ENCODE data around the gene SOX14.

Gene SOX14

GRCh38 chr3:137764001-137764433, at the start of gene SOX14:
SOX14 (plus strand) TSS chr3:137764315; CDS start chr3:137764785, 470 bp downstream.
- Mint-ChIP-seq H3K27ac (no peak within 1 kb of the TSS), H3K36me3 (no peaks in the 10 kb centered on the region), H3K4me3 (no peak within 1 kb of the TSS), H3K4me1 (peaks cover 7% of the 10 kb centered on the region), H3K9me3 (peaks cover 2% of the 10 kb centered on the region)
- ATAC-seq (no peak), DNase-seq (ENCODE audit: low spot score in 2 of 2) (no peak)

GRCh38 chr3:137714551-137714950, 49.6 kb upstream of the SOX14 start:
- no peak overlapping the region for H3K27ac Mint-ChIP-seq
- H3K4me3 Mint-ChIP-seq, result no peak overlapping the region
- no peaks in the 10 kb centered on the region for H3K36me3 Mint-ChIP-seq
- peaks cover 22% of the 10 kb centered on the region for H3K9me3 Mint-ChIP-seq
- no peaks in the 10 kb centered on the region for H3K4me1 Mint-ChIP-seq
- DNase-seq (ENCODE audit: low spot score in 2 of 2), result no peak
- no peak for ATAC-seq

GRCh38 chr3:137724240-137724639, 39.9 kb upstream of the SOX14 start:
- ATAC-seq (no peak), DNase-seq (ENCODE audit: low spot score in 2 of 2) (no peak)
- Mint-ChIP-seq H3K4me1 (no peaks in the 10 kb centered on the region), H3K36me3 (no peaks in the 10 kb centered on the region), H3K27ac (no peak overlapping the region), H3K9me3 (peaks cover 17% of the 10 kb centered on the region), H3K4me3 (no peak overlapping the region)

- DNase-seq (ENCODE audit: low spot score in 2 of 2), result no peak
- Mint-ChIP-seq H3K9me3 (peaks cover 21% of the 10 kb centered on the region), H3K4me3 (no peak overlapping the region), H3K4me1 (no peaks in the 10 kb centered on the region), H3K36me3 (no peaks in the 10 kb centered on the region), H3K27ac (no peak overlapping the region)
- no peak for ATAC-seq
These were observed 26.9 kb upstream of the SOX14 start for GRCh38 chr3:137737208-137737607.

GRCh38 chr3:137738710-137739109, 25.4 kb upstream of the SOX14 start:
- no peak overlapping the region for H3K27ac Mint-ChIP-seq
- H3K36me3 Mint-ChIP-seq, result no peaks in the 10 kb centered on the region
- H3K4me1 Mint-ChIP-seq, result no peaks in the 10 kb centered on the region
- DNase-seq (ENCODE audit: low spot score in 2 of 2) (no peak), ATAC-seq (no peak)
- H3K4me3 Mint-ChIP-seq, result no peak overlapping the region
- H3K9me3 Mint-ChIP-seq, result peaks cover 18% of the 10 kb centered on the region

- Mint-ChIP-seq H3K4me1 (no peaks in the 10 kb centered on the region), H3K27ac (no peak overlapping the region), H3K36me3 (no peaks in the 10 kb centered on the region), H3K9me3 (peaks cover 12% of the 10 kb centered on the region), H3K4me3 (no peak overlapping the region)
- no peak for DNase-seq (ENCODE audit: low spot score in 2 of 2)
- no peak for ATAC-seq
These were observed 20.5 kb upstream of the SOX14 start for GRCh38 chr3:137743608-137744007.

GRCh38 chr3:137746808-137747207, 17.3 kb upstream of the SOX14 start:
- Mint-ChIP-seq H3K27ac (no peak overlapping the region), H3K36me3 (no peaks in the 10 kb centered on the region), H3K4me3 (no peak overlapping the region), H3K9me3 (peaks cover 13% of the 10 kb centered on the region), H3K4me1 (no peaks in the 10 kb centered on the region)
- DNase-seq (ENCODE audit: low spot score in 2 of 2), result no peak
- no peak for ATAC-seq

- no peak for ATAC-seq
- DNase-seq (ENCODE audit: low spot score in 2 of 2), result no peak
- Mint-ChIP-seq H3K9me3 (peaks cover 5% of the 10 kb centered on the region), H3K27ac (no peak overlapping the region), H3K4me3 (no peak overlapping the region), H3K36me3 (no peaks in the 10 kb centered on the region), H3K4me1 (peaks cover 7% of the 10 kb centered on the region)
These were observed 4.6 kb upstream of the SOX14 start for GRCh38 chr3:137759505-137759904.

GRCh38 chr3:137760341-137761098, 3.6 kb upstream of the SOX14 start:
- Mint-ChIP-seq H3K4me3 (no peak overlapping the region), H3K36me3 (no peaks in the 10 kb centered on the region), H3K9me3 (peaks cover 5% of the 10 kb centered on the region), H3K27ac (no peak overlapping the region), H3K4me1 (peaks cover 7% of the 10 kb centered on the region)
- ATAC-seq (no peak), DNase-seq (ENCODE audit: low spot score in 2 of 2) (no peak)

- no peak overlapping the region for H3K27ac Mint-ChIP-seq
- no peak for ATAC-seq
These were observed 3.0 kb upstream of the SOX14 start for GRCh38 chr3:137761099-137761562.

GRCh38 chr3:137761563-137762503, 2.3 kb upstream of the SOX14 start:
- H3K9me3 Mint-ChIP-seq, result peaks cover 4% of the 10 kb centered on the region
- no peak overlapping the region for H3K4me3 Mint-ChIP-seq
- H3K27ac Mint-ChIP-seq, result no peak overlapping the region
- DNase-seq (ENCODE audit: low spot score in 2 of 2), result no peak
- ATAC-seq, result no peak
- H3K4me1 Mint-ChIP-seq, result peaks cover 7% of the 10 kb centered on the region
- H3K36me3 Mint-ChIP-seq, result no peaks in the 10 kb centered on the region

More at GRCh38 chr3:137761099-137761562, 3.0 kb upstream of the SOX14 start:
- peaks cover 5% of the 10 kb centered on the region for H3K9me3 Mint-ChIP-seq
- no peaks in the 10 kb centered on the region for H3K36me3 Mint-ChIP-seq
- peaks cover 7% of the 10 kb centered on the region for H3K4me1 Mint-ChIP-seq
- H3K4me3 Mint-ChIP-seq, result no peak overlapping the region
- DNase-seq (ENCODE audit: low spot score in 2 of 2), result no peak

- H3K4me3 Mint-ChIP-seq, result no peak overlapping the region
- no peak for ATAC-seq
These were observed 1.2 kb upstream of the SOX14 start for GRCh38 chr3:137762674-137763593.

GRCh38 chr3:137763594-137763938, 549 bp upstream of the SOX14 start:
- Mint-ChIP-seq H3K4me1 (peaks cover 7% of the 10 kb centered on the region), H3K4me3 (no peak overlapping the region), H3K27ac (no peak overlapping the region), H3K36me3 (no peaks in the 10 kb centered on the region), H3K9me3 (peaks cover 2% of the 10 kb centered on the region)
- DNase-seq (ENCODE audit: low spot score in 2 of 2) (no peak), ATAC-seq (no peak)

More at GRCh38 chr3:137762674-137763593, 1.2 kb upstream of the SOX14 start:
- peaks cover 7% of the 10 kb centered on the region for H3K4me1 Mint-ChIP-seq
- H3K9me3 Mint-ChIP-seq, result peaks cover 2% of the 10 kb centered on the region
- no peaks in the 10 kb centered on the region for H3K36me3 Mint-ChIP-seq
- no peak overlapping the region for H3K27ac Mint-ChIP-seq
- no peak for DNase-seq (ENCODE audit: low spot score in 2 of 2)

- DNase-seq (ENCODE audit: low spot score in 2 of 2) (no peak), ATAC-seq (no peak)
- Mint-ChIP-seq H3K27ac (no peak overlapping the region), H3K4me3 (no peak overlapping the region), H3K4me1 (peaks cover 7% of the 10 kb centered on the region), H3K9me3 (peaks cover 2% of the 10 kb centered on the region), H3K36me3 (no peaks in the 10 kb centered on the region)
These were observed 621 bp downstream of the SOX14 start for GRCh38 chr3:137764563-137765309.

Data from stimulated activated effector memory CD8-positive, alpha-beta T cell treated with anti-CD3 and anti-CD28 coated beads, Interleukin-12 subunit alpha, Interleukin-12 subunit beta, amount 100 ng/mL, for 72 hours (primary cell).